ENCODE data around the gene PSME1. TPM values are rescaled to one million over a fixed set of nuclear protein-coding genes. Genes with fewer than 3 reads are reported as not detected.

PSME1 gene
- total RNA-seq, 1 experiment from 2014 or later: 160 TPM

DNA sequence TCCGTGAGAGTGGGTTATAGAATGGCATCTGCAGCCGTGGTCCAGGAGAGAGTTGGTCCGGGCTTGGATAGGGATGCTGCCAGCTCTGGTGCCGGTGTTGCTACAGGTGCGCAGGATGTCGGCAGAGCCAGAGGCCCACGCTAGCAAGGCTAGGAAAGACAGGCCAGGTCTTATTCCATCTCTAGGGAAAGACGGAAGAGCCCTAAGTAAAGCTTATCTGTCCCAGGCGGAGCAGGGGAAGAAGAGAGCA, 485 bp upstream of the PSME1 start:
- intact Hi-C loops (cut with micrococcal nuclease; ENCODE audit: unreplicated experiment): no loop called here
- CTCF ChIA-PET: interaction anchor here (0.6 to 1.0 kb wide), 2 partner anchors 26 to 38 kb away, joined by 3 to 4 read pairs; partner anchors contain the start of gene IRF9
- H3K4me1 ChIP-seq (ENCODE audit: insufficient read depth, low read length, poor library complexity, severe bottlenecking): peaks cover 13% of the 10 kb centered on the region
- peaks cover 28% of the 10 kb centered on the region for H3K36me3 ChIP-seq (ENCODE audit: insufficient read depth, low read length, poor library complexity, severe bottlenecking)
- POLR2A ChIA-PET (ENCODE audit: low non-redundant PET): interaction anchor here (0.7 kb wide), 1 partner anchor 44 kb away, joined by 3 read pairs; no protein-coding TSS in a partner anchor
- no peak for TF ChIP-seq CTCF (conservative IDR thresholded peaks at IDR 0.05; ENCODE audit: low read depth, low read length)
- no peak for TF ChIP-seq EZH2 (IDR thresholded peaks at IDR 0.05; ENCODE audit: borderline replicate concordance, low read depth, low read length, poor library complexity, severe bottlenecking)
- BruUV-seq (replicated peaks): no TSS peak
- H3K9me3 ChIP-seq (ENCODE audit: low read depth, low read length, poor library complexity, severe bottlenecking): no peaks in the 10 kb centered on the region
- DNase-seq (ENCODE audit: low spot score): no peak
- H3K27ac ChIP-seq (ENCODE audit: low read depth, low read length, poor library complexity, severe bottlenecking): peak overlapping the region; percentile 18
- no peaks in the 10 kb centered on the region for H3K27me3 ChIP-seq (replicated peaks; ENCODE audit: insufficient read depth, low read depth, low read length, poor library complexity)
- H3K4me3 ChIP-seq (ENCODE audit: low read depth, low read length, poor library complexity, severe bottlenecking): peak overlapping the region; percentile 100

- H3K27me3 ChIP-seq (replicated peaks; ENCODE audit: insufficient read depth, low read depth, low read length, poor library complexity): no peaks in the 10 kb centered on the region
- peaks cover 13% of the 10 kb centered on the region for H3K4me1 ChIP-seq (ENCODE audit: insufficient read depth, low read length, poor library complexity, severe bottlenecking)
- no peaks in the 10 kb centered on the region for H3K9me3 ChIP-seq (ENCODE audit: low read depth, low read length, poor library complexity, severe bottlenecking)
- BruUV-seq (replicated peaks): no TSS peak
- CTCF ChIA-PET: no interaction called here
- intact Hi-C loops (cut with micrococcal nuclease; ENCODE audit: unreplicated experiment): no loop called here
- DNase-seq (ENCODE audit: low spot score): no peak
- peak overlapping the region; percentile 100 for H3K4me3 ChIP-seq (ENCODE audit: low read depth, low read length, poor library complexity, severe bottlenecking)
- H3K27ac ChIP-seq (ENCODE audit: low read depth, low read length, poor library complexity, severe bottlenecking): peak overlapping the region; percentile 84
- H3K36me3 ChIP-seq (ENCODE audit: insufficient read depth, low read length, poor library complexity, severe bottlenecking): peaks cover 28% of the 10 kb centered on the region
- no peak for TF ChIP-seq CTCF (conservative IDR thresholded peaks at IDR 0.05; ENCODE audit: low read depth, low read length)
- no peak for TF ChIP-seq EZH2 (IDR thresholded peaks at IDR 0.05; ENCODE audit: borderline replicate concordance, low read depth, low read length, poor library complexity, severe bottlenecking)
- POLR2A ChIA-PET (ENCODE audit: low non-redundant PET): interaction anchor here (0.5 kb wide), 1 partner anchor 26 kb away, joined by 3 read pairs; no protein-coding TSS in a partner anchor
Observed at GRCh38 chr14:24136684-24137528, 912 bp downstream of the PSME1 start.

DNA sequence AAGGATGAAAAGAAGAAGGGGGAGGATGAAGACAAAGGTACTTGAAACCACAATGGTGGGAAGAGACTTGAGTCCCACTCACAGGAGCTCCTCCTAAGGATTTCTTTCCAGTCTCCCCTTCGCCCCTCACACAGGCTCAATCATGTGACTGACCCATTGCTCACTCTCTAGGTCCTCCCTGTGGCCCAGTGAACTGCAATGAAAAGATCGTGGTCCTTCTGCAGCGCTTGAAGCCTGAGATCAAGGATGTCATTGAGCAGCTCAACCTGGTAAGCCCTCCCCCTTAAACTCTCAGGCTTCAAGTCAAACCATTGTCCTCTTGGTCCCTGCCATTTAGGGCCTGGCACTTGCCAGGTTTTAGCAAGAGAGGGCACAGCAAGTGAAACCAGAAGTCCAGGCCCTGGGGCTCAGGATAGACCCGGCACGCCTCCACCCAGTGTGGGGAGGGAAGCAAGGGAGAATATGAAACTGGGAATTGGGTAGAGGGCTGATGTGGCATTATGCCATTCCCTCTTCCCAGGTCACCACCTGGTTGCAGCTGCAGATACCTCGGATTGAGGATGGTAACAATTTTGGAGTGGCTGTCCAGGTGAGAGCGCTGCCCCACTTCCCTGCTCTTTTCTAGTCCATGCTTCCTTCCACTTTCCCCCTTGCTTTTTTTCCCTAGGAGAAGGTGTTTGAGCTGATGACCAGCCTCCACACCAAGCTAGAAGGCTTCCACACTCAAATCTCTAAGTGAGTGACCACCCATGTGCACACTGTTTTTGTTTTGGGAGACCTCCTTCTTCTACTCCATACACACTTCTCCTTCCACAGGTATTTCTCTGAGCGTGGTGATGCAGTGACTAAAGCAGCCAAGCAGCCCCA, 1.8 kb downstream of the PSME1 start:
- Histone ChIP-seq H3K27me3 (replicated peaks; ENCODE audit: insufficient read depth, low read depth, low read length, poor library complexity) (no peaks in the 10 kb centered on the region), H3K9me3 (ENCODE audit: low read depth, low read length, poor library complexity, severe bottlenecking) (no peaks in the 10 kb centered on the region), H3K4me1 (ENCODE audit: insufficient read depth, low read length, poor library complexity, severe bottlenecking) (peaks cover 13% of the 10 kb centered on the region), H3K27ac (ENCODE audit: low read depth, low read length, poor library complexity, severe bottlenecking) (peak overlapping the region; percentile 84), H3K4me3 (ENCODE audit: low read depth, low read length, poor library complexity, severe bottlenecking) (no peak overlapping the region), H3K36me3 (ENCODE audit: insufficient read depth, low read length, poor library complexity, severe bottlenecking) (peaks cover 28% of the 10 kb centered on the region)
- BruUV-seq (replicated peaks): no TSS peak
- TF ChIP-seq CTCF (conservative IDR thresholded peaks at IDR 0.05; ENCODE audit: low read depth, low read length): no peak
- TF ChIP-seq EZH2 (IDR thresholded peaks at IDR 0.05; ENCODE audit: borderline replicate concordance, low read depth, low read length, poor library complexity, severe bottlenecking): no peak
- POLR2A ChIA-PET (ENCODE audit: low non-redundant PET): interaction anchor here (0.5 kb wide), 1 partner anchor 27 kb away, joined by 3 read pairs; no protein-coding TSS in a partner anchor
- intact Hi-C loops (cut with micrococcal nuclease; ENCODE audit: unreplicated experiment): no loop called here
- CTCF ChIA-PET: no interaction called here
- no peak for DNase-seq (ENCODE audit: low spot score)

All from A673 (cell line).